GM23338 (cell line): ENCODE data around the gene TRIM52. TPM values are rescaled to one million over a fixed set of nuclear protein-coding genes. Genes with fewer than 3 reads are reported as not detected.
"Not testable (repeated sequence)": the region's sequence is repeated elsewhere in the genome, so short reads cannot be mapped to it uniquely, and the experiment has no call there.

ENCODE experiments used
- ATAC-seq: fragments of 200-7000 bp; cut with Tn5 transposase; 3 replicates; pipeline ENCODE4 v1.9.1; 2020
- DNase-seq: peaks from one replicate; pipeline ENCODE4 v3.0.0-alpha.2; 2015; ENCODE audit warnings: low spot score
- H2AFZ ChIP-seq: fragments of 200-600 bp; sonication (generic); 2 replicates; pipeline ENCODE4 v1.8.0; 2016; ENCODE audit warnings: antibody characterized with exemption, mild to moderate bottlenecking, moderate library complexity
- H3F3A ChIP-seq: fragments of 200-600 bp; sonication (generic); replicated peaks from 2 replicates; pipeline ENCODE4 v1.8.0; 2017; ENCODE audit warnings: antibody characterized with exemption, mixed run types, low read depth
- H3K27ac ChIP-seq: fragments of 200-600 bp; sonication (generic); 2 replicates; pipeline ENCODE4 v1.6.1; 2016; ENCODE audit warnings: low read depth
- H3K27me3 ChIP-seq: fragments of 200-600 bp; sonication (generic); 2 replicates; pipeline ENCODE4 v1.8.0; 2016; ENCODE audit warnings: mild to moderate bottlenecking, mixed run types, moderate library complexity; ENCODE audit not compliant: insufficient read depth
- H3K36me3 ChIP-seq: fragments of 200-600 bp; sonication (generic); 2 replicates; pipeline ENCODE4 v1.8.0; 2016; ENCODE audit warnings: mild to moderate bottlenecking; ENCODE audit not compliant: insufficient read depth
- H3K4me1 ChIP-seq: fragments of 200-600 bp; sonication (generic); 2 replicates; pipeline ENCODE4 v1.8.0; 2016; ENCODE audit warnings: mild to moderate bottlenecking, moderate library complexity; ENCODE audit not compliant: insufficient read depth
- H3K4me2 ChIP-seq: fragments of 200-600 bp; sonication (generic); 2 replicates; pipeline ENCODE4 v1.7.1; 2017; ENCODE audit warnings: mixed run types
- H3K4me3 ChIP-seq: fragments of 200-600 bp; sonication (generic); 2 replicates; pipeline ENCODE4 v1.6.1; 2016; ENCODE audit warnings: mixed run types
- H3K79me2 ChIP-seq: fragments of 200-600 bp; sonication (generic); replicated peaks from 2 replicates; pipeline ENCODE4 v1.8.0; 2017; ENCODE audit warnings: mild to moderate bottlenecking; ENCODE audit not compliant: insufficient read depth
- H3K9me2 ChIP-seq: fragments of 200-600 bp; sonication (generic); 2 replicates; pipeline ENCODE4 v1.8.0; 2017; ENCODE audit not compliant: insufficient read depth
- H4K20me1 ChIP-seq: fragments of 200-600 bp; sonication (generic); replicated peaks from 2 replicates; pipeline ENCODE4 v1.8.0; 2017; ENCODE audit warnings: mild to moderate bottlenecking; ENCODE audit not compliant: insufficient read depth
- H3K27ac Mint-ChIP-seq: 2 replicates; pipeline ENCODE4 v1.8.0; 2020; ENCODE audit warnings: inconsistent platforms, mild to moderate bottlenecking, moderate library complexity, mixed read lengths
- H3K27me3 Mint-ChIP-seq: 3 replicates; pipeline ENCODE4 v1.8.0; 2022; ENCODE audit warnings: low read depth, mild to moderate bottlenecking, moderate library complexity, mixed read lengths, inconsistent platforms; ENCODE audit not compliant: insufficient read depth, poor library complexity
- H3K36me3 Mint-ChIP-seq: 3 replicates; pipeline ENCODE4 v1.8.0; 2021; ENCODE audit warnings: low read depth, mild to moderate bottlenecking, inconsistent platforms, moderate library complexity, mixed read lengths
- H3K4me1 Mint-ChIP-seq: 3 replicates; pipeline ENCODE4 v1.8.0; 2020; ENCODE audit warnings: mild to moderate bottlenecking, inconsistent platforms, mixed read lengths
- H3K4me3 Mint-ChIP-seq: 3 replicates; pipeline ENCODE4 v1.8.0; 2021; ENCODE audit warnings: moderate library complexity, mild to moderate bottlenecking, inconsistent platforms, mixed read lengths
- H3K9me3 Mint-ChIP-seq: 3 replicates; pipeline ENCODE4 v1.8.0; 2020; ENCODE audit warnings: moderate library complexity, mild to moderate bottlenecking, inconsistent platforms, mixed read lengths
- CREB1 ChIP-seq: fragments of 250-450 bp; sonication (Bioruptor Pico); IDR thresholded peaks from 2 replicates; pipeline ENCODE4 v1.5.0; 2020; ENCODE audit warnings: low read depth, mild to moderate bottlenecking, moderate library complexity
- CTCF ChIP-seq, 2 experiments: fragments of 200-600 bp in 1 of 2; sonication (generic) in 1 of 2; conservative IDR thresholded peaks; 2 replicates each; pipeline versions ENCODE4 v1.5.1 to v1.6.1; 2016 to 2017; ENCODE audit warnings: antibody characterized with exemption in 2 of 2, low read depth in 2 of 2, mild to moderate bottlenecking in 2 of 2, moderate library complexity in 1 of 2
- ETS1 ChIP-seq: IDR thresholded peaks from 2 replicates; pipeline ENCODE4 v1.6.1; 2016; ENCODE audit warnings: antibody characterized with exemption
- EZH2 ChIP-seq: fragments of 200-600 bp; sonication (generic); IDR thresholded peaks from one replicate; pipeline ENCODE4 v1.8.0; 2017; ENCODE audit warnings: antibody characterized with exemption, mild to moderate bottlenecking, low read depth; ENCODE audit not compliant: unreplicated experiment
- EZH2phosphoT487 ChIP-seq: fragments of 200-600 bp; sonication (generic); IDR thresholded peaks from one replicate; pipeline ENCODE4 v1.8.1; 2018; ENCODE audit warnings: antibody characterized with exemption; ENCODE audit not compliant: unreplicated experiment
- JUNB ChIP-seq: IDR thresholded peaks from one replicate; pipeline ENCODE4 v1.6.1; 2016; ENCODE audit warnings: antibody characterized with exemption; ENCODE audit not compliant: unreplicated experiment
- NANOG ChIP-seq: IDR thresholded peaks from 2 replicates; pipeline ENCODE4 v1.6.1; 2016; ENCODE audit warnings: antibody characterized with exemption, borderline replicate concordance
- POLR2AphosphoS5 ChIP-seq: IDR thresholded peaks from 2 replicates; pipeline ENCODE4 v1.6.1; 2016; ENCODE audit warnings: antibody characterized with exemption, low read depth
- STAT1 ChIP-seq: IDR thresholded peaks from one replicate; pipeline ENCODE4 v1.6.1; 2016; ENCODE audit warnings: antibody characterized with exemption; ENCODE audit not compliant: unreplicated experiment
- ZNF331 ChIP-seq: fragments of 250-450 bp; sonication (Bioruptor Pico); IDR thresholded peaks from 2 replicates; pipeline ENCODE4 v1.5.0; 2020; ENCODE audit warnings: low read depth, mild to moderate bottlenecking, moderate library complexity
- ZNF462 ChIP-seq: fragments of 250-450 bp; sonication (Bioruptor Pico); IDR thresholded peaks from 2 replicates; pipeline ENCODE4 v1.5.0; 2020; ENCODE audit warnings: mild to moderate bottlenecking, moderate library complexity
- polyA plus RNA-seq: library from polyadenylated mRNA; unstranded; fragments of >200 nt; fragmentation: Nextera tagmentation; extraction: Ambion mirVana; gene quantifications from 2 replicates; pipeline ENCODE4 v1.2.1, GENCODE V29; 2016
- total RNA-seq: library from RNA; depleted of rRNA; stranded (reverse); fragments of >200 nt; shearing (Covaris generic); gene quantifications from 2 replicates; pipeline ENCODE4 v1.2.3, GENCODE V29; 2014

TRIM52 gene
- total and polyA plus RNA-seq, 2 experiments from 2014 or later = 6.2 to 8.1 TPM

GRCh38 chr5:181215997-181216989 lies 44.6 kb downstream of the TRIM52 start:
- no peaks in the 10 kb centered on the region; the same call in 1 of the 2 replicates for H4K20me1 ChIP-seq
- ATAC-seq = no peak
- H3K36me3 ChIP-seq = no peaks in the 10 kb centered on the region
- H3F3A ChIP-seq = peaks cover 17% of the 10 kb centered on the region
- H3K9me3 Mint-ChIP-seq = peaks cover 6% of the 10 kb centered on the region; the same call in 2 of the 3 replicates
- peaks cover 3% of the 10 kb centered on the region; the same call in 1 of the 2 replicates for H3K4me1 ChIP-seq
- peak overlapping the region; percentile 76; the same call in 1 of the 2 replicates for H2AFZ ChIP-seq
- H3K27me3 Mint-ChIP-seq = peaks cover 42% of the 10 kb centered on the region
- peak; percentile 37 for DNase-seq
- H3K36me3 Mint-ChIP-seq = peaks cover 4% of the 10 kb centered on the region; the same call in 1 of the 3 replicates
- H3K27ac Mint-ChIP-seq = no peak overlapping the region
- peaks cover 12% of the 10 kb centered on the region for H3K27me3 ChIP-seq
- TF ChIP-seq CTCF (conservative IDR thresholded peaks at IDR 0.05; ENCODE audit: low read depth in 2 of 2) = no peak
- TF ChIP-seq POLR2AphosphoS5 = no peak
- TF ChIP-seq EZH2 = no peak
- TF ChIP-seq JUNB = no peak
- TF ChIP-seq NANOG = no peak
- no peak for TF ChIP-seq EZH2phosphoT487
- no peak for TF ChIP-seq ETS1
- no peak for TF ChIP-seq ZNF331 (CRISPR knock-in tag)
- no peak for TF ChIP-seq STAT1
- no peak for TF ChIP-seq ZNF462 (CRISPR knock-in tag)
- TF ChIP-seq CREB1 (CRISPR knock-in tag) = no peak
- no peaks in the 10 kb centered on the region for H3K9me2 ChIP-seq
- peak overlapping the region; percentile 83 for H3K4me3 Mint-ChIP-seq
- H3K27ac ChIP-seq = no peak overlapping the region
- peak overlapping the region; percentile 63 for H3K4me3 ChIP-seq
- peak overlapping the region; percentile 84 for H3K4me2 ChIP-seq
- no peaks in the 10 kb centered on the region for H3K79me2 ChIP-seq
- H3K4me1 Mint-ChIP-seq = peaks cover 13% of the 10 kb centered on the region

GRCh38 chr5:181214249-181214648 lies 46.7 kb downstream of the TRIM52 start:
- H3K27ac ChIP-seq, H3K36me3 Mint-ChIP-seq, H3K9me3 Mint-ChIP-seq, H3K27ac Mint-ChIP-seq, H3K36me3 ChIP-seq, H3K79me2 ChIP-seq, H3K4me3 ChIP-seq, H3K9me2 ChIP-seq, ATAC-seq, H2AFZ ChIP-seq, H3K4me1 ChIP-seq, DNase-seq, H3K4me1 Mint-ChIP-seq, H4K20me1 ChIP-seq, H3K4me2 ChIP-seq: not testable (repeated sequence)
- peaks cover 13% of the 10 kb centered on the region for H3F3A ChIP-seq
- peaks cover 30% of the 10 kb centered on the region for H3K27me3 Mint-ChIP-seq
- H3K4me3 Mint-ChIP-seq = 0 out of 3 replicates have a peak overlapping the region, but pooled peaks have one; percentile 17
- peaks cover 12% of the 10 kb centered on the region for H3K27me3 ChIP-seq
